Common myeloid progenitor, CD34-positive (primary cell): ENCODE results near the gene CBLN4.

Experiments used
- CTCF ChIA-PET: fragments of 350-600 bp; sonication (Branson Sonifier 250); formaldehyde crosslinking; loops from one replicate; lab custom pipeline; 2021; ENCODE audit warnings: antibody characterized with exemption; lab: Charles Lee
- POLR2A ChIA-PET: fragments of 350-600 bp; sonication (Branson Sonifier 250); formaldehyde crosslinking; loops from one replicate; lab custom pipeline; 2021; ENCODE audit warnings: antibody characterized with exemption; lab: Charles Lee
- DNase-seq, 3 donors: peaks; one replicate each; pipeline versions ENCODE4 v3.0.0 to v3.0.0-alpha.2; 2013
- H3K27ac ChIP-seq, 2 experiments: 1 replicate in 1 of 2; 2 replicates in 1 of 2; pipeline ENCODE4 v1.7.0; 2013; ENCODE audit warnings: inconsistent platforms in 2 of 2, low read length in 2 of 2, mild to moderate bottlenecking in 2 of 2, low read depth in 1 of 2, moderate library complexity in 1 of 2; ENCODE audit not compliant: severe bottlenecking in 2 of 2, insufficient read depth in 1 of 2, poor library complexity in 1 of 2
- H3K27me3 ChIP-seq, 5 experiments: replicated peaks in 2 of 5; 1 replicate in 3 of 5; 2 replicates in 2 of 5; pipeline versions ENCODE4 v1.6.1 to v1.7.0; 2013; ENCODE audit warnings: low read length in 4 of 5, mild to moderate bottlenecking in 2 of 5, moderate library complexity in 2 of 5, inconsistent platforms in 1 of 5; ENCODE audit not compliant: insufficient read depth in 5 of 5, control insufficient read depth in 4 of 5
- H3K36me3 ChIP-seq, 4 experiments: 1 replicate in 2 of 4; 2 replicates in 2 of 4; pipeline versions ENCODE4 v1.6.1 to v1.7.0; 2013; ENCODE audit warnings: low read length in 3 of 4, control low read depth in 1 of 4, mild to moderate bottlenecking in 1 of 4; ENCODE audit not compliant: control insufficient read depth in 4 of 4, insufficient read depth in 4 of 4
- H3K4me1 ChIP-seq, 4 experiments: 1 replicate in 3 of 4; 2 replicates in 1 of 4; pipeline versions ENCODE4 v1.6.1 to v1.7.1; 2013; ENCODE audit warnings: low read length in 3 of 4, mild to moderate bottlenecking in 3 of 4, control low read depth in 1 of 4, inconsistent platforms in 1 of 4, moderate library complexity in 1 of 4; ENCODE audit not compliant: control insufficient read depth in 4 of 4, insufficient read depth in 4 of 4; ENCODE audit errors: control extremely low read depth in 1 of 4
- H3K4me3 ChIP-seq, 7 experiments: 1 replicate in 4 of 7; 2 replicates in 3 of 7; pipeline versions ENCODE4 v1.5.1 to v1.7.0; 2013; ENCODE audit warnings: mild to moderate bottlenecking in 7 of 7, low read length in 6 of 7, moderate library complexity in 6 of 7, inconsistent platforms in 2 of 7, low read depth in 2 of 7, control low read depth in 1 of 7; ENCODE audit not compliant: insufficient read depth in 4 of 7, control insufficient read depth in 1 of 7; ENCODE audit errors: extremely low read depth in 1 of 7
- H3K9me3 ChIP-seq, 5 experiments: 1 replicate in 4 of 5; 2 replicates in 1 of 5; pipeline versions ENCODE4 v1.6.1 to v1.7.1; 2013; ENCODE audit warnings: low read length in 4 of 5, mild to moderate bottlenecking in 2 of 5, inconsistent platforms in 1 of 5, low read depth in 1 of 5, moderate library complexity in 1 of 5; ENCODE audit not compliant: control insufficient read depth in 4 of 5, insufficient read depth in 2 of 5; ENCODE audit errors: control extremely low read depth in 1 of 5
- WGBS: methylation state at CpG from one replicate; pipeline ENCODE4 v1.1.5; 2013; ENCODE audit not compliant: insufficient coverage; 5-methylcytosine and 5-hydroxymethylcytosine counted together

Gene CBLN4

DNA sequence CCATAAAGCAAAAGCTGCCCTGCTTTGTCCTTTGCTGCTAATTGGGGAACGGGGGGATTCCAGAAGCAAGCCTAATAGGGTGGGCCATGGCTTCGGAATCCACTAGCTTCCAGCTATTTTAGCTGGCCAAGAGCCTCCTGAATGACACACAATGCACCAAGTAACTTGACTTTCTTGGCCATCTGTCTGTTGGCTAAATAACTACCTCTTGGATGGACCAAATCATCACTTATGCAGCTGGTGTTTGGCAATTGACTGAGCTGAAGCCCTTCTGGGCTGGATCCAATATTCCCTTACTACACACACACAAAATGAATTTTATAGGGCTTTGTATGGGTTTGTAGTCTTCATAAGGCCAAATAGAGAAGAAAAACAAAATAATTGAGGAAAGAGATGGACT is 8.8 kb upstream of the CBLN4 start:
- CTCF ChIA-PET = interaction anchor here (0.5 kb wide), 1 partner anchor 46 kb away, joined by 4 read pairs; no protein-coding TSS in a partner anchor
- Histone ChIP-seq H3K4me3 (no peak overlapping the region), H3K4me1 (no peaks in the 10 kb centered on the region), H3K27ac (no peak overlapping the region), H3K9me3 (no peaks in the 10 kb centered on the region), H3K27me3 (no peaks in the 10 kb centered on the region), H3K36me3 (no peaks in the 10 kb centered on the region)
- POLR2A ChIA-PET = no interaction called here
- WGBS = 94% methylated on average over 2 of the region's 2 CpGs
- no peak for DNase-seq

DNA sequence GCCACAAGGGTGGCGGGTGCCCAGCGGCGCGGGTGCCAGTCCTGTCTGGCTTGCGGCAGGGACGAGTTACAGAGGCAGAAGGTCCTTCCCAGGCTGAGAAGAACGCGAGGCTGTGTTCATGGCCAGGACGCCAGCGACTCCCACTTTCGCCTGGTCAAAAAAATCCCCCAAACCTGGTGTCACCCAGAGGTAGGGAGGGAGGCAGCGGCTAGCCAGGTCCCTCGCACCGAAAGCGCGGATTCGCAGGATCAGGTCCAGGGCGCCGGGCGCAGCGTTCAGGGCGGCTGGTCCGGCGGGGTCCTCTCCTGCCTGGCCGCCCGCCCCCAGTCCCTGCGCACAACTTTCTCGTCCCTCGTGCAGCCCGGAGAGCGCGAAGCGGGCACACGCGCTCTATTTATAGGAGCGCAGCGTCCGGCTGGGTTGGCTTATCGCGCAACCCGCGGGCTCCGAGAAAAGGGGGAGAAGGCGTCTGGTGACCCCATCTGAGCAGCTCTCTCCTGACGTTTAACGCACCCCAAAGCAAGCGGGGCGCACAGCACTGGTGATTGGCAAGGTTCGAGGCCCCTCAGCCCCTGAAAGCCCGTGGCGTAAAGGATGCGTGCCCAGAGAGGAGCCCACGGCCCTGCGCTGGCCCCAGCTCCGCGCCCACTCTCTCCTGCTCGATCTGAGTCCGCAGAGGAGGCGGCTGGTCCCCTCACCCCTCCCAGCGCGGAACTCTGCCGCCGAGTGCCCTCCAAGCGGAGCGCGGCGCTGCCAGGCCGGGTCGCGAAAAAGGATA is 519 bp downstream of the CBLN4 start:
- H3K27ac ChIP-seq = no peak overlapping the region
- ChIA-PET POLR2A (no interaction called here), CTCF (no interaction called here)
- H3K4me3 ChIP-seq = no peak overlapping the region
- peaks cover 0 to 5% (median 0%) of the 10 kb centered on the region in 5 experiments for H3K9me3 ChIP-seq
- peaks cover 12 to 69% (median 26%) of the 10 kb centered on the region in 5 experiments for H3K27me3 ChIP-seq
- no peak for DNase-seq
- H3K36me3 ChIP-seq = no peaks in the 10 kb centered on the region
- WGBS = 7% methylated on average over 64 of the region's 70 CpGs
- no peaks in the 10 kb centered on the region for H3K4me1 ChIP-seq

DNA sequence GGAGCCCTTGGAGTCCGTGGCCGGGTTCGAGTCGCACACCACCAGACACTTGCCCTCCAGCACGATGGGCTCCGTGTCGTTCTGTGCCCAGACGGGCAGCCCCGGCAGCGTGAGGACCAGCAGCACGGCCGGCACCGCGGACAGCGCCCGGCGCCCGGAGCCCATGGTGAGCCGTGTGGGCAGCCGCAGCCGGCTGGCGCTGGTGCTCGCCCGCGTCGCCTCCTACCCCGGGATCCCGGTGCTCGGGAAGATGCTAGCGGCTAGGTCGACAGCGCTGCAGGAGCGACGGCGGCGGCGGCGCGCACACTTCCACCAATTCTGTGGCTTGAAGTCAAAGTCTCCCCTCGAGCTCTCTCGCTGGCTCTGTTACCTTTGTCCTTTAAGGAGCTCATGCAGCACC is 1.3 kb downstream of the CBLN4 start:
- Histone ChIP-seq H3K27me3 (peaks cover 12 to 69% (median 26%) of the 10 kb centered on the region in 5 experiments), H3K4me1 (no peaks in the 10 kb centered on the region), H3K9me3 (peaks cover 0 to 5% (median 0%) of the 10 kb centered on the region in 5 experiments), H3K4me3 (no peak overlapping the region), H3K27ac (no peak overlapping the region), H3K36me3 (no peaks in the 10 kb centered on the region)
- no peak for DNase-seq
- ChIA-PET CTCF (no interaction called here), POLR2A (no interaction called here)
- 2% methylated on average over 25 of the region's 41 CpGs for WGBS

DNA sequence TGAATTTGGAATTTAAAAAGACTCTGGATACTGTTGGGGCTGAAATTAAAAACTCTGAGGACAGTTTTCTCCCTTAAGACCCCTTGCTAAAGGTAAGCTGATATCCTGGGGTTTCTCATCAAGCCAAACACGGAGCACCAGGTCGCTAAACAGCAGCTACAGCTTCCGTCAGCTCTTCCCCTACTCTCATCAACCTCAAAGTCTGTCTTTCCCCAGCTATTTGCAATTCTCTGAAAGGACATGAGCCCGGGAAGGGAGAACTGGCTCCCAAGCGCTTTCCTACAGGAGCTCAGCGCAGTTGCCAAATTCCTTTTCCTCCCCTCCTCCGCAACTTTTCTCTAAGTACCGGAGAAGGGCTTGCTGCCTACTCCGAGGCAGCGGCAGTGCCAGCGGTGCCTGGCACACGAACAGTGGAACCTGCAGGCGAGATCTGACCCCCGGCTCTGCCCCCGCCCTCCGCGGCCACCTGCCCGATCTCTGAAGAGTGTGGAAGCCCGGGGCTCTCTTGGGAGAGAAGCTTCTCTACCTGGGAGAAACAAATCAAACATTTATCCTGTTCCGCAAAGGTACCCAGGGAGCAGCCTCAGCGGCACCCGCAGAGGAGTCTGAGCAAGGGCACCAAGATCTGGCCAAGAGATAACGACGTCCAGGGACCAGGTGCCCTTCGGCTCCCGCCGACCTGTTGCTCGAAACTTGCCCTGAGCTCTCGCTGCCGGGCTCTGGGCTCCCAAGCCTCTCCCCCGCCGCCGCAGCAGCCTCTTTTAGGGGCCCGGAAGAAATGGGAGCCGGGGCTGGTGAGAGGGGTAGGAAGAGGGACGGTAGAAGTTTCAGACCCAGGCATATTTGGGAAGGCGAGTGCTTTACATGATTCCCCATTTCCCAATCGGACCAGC is 2.2 kb downstream of the CBLN4 start:
- no peak for DNase-seq
- 6% methylated on average over 24 of the region's 38 CpGs for WGBS
- Histone ChIP-seq H3K9me3 (peaks cover 0 to 5% (median 0%) of the 10 kb centered on the region in 5 experiments), H3K36me3 (no peaks in the 10 kb centered on the region), H3K4me3 (no peak overlapping the region), H3K4me1 (no peaks in the 10 kb centered on the region), H3K27me3 (peaks cover 12 to 69% (median 26%) of the 10 kb centered on the region in 5 experiments), H3K27ac (no peak overlapping the region)
- POLR2A ChIA-PET = no interaction called here
- CTCF ChIA-PET = no interaction called here

DNA sequence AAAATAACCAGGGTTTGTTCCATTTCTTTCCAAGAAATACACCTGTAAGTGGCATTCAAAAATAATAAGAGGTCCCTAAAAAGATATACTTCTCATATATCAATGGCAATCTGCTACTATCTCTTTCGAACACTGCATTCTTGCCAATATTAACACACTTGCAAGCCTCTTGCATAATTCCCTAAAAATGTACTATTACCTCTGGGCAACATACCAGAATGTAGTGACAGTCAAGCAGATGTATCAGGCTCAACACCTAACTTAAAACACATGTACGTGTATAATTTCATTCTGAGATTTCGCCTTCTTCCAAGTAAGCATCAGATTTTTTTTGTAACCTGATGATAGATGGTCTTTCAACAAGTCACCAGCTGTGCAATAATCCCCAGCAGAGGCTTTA is 3.4 kb downstream of the CBLN4 start:
- Histone ChIP-seq H3K4me3 (no peak overlapping the region), H3K36me3 (no peaks in the 10 kb centered on the region), H3K27ac (no peak overlapping the region), H3K9me3 (peaks cover 0 to 5% (median 0%) of the 10 kb centered on the region in 5 experiments), H3K27me3 (peaks cover 12 to 59% (median 26%) of the 10 kb centered on the region in 5 experiments), H3K4me1 (no peaks in the 10 kb centered on the region)
- 77% methylated on average over 3 of the region's 3 CpGs for WGBS
- no peak for DNase-seq
- ChIA-PET POLR2A (no interaction called here), CTCF (no interaction called here)

GRCh38 chr20:56001106-56001785 is 4.1 kb downstream of the CBLN4 start:
- DNase-seq = no peak
- Histone ChIP-seq H3K36me3 (no peaks in the 10 kb centered on the region), H3K4me3 (no peak overlapping the region), H3K27me3 (peaks cover 12 to 53% (median 26%) of the 10 kb centered on the region in 5 experiments), H3K9me3 (peaks cover 0 to under 1% (median 0%) of the 10 kb centered on the region in 5 experiments), H3K4me1 (no peaks in the 10 kb centered on the region), H3K27ac (no peak overlapping the region)
- ChIA-PET POLR2A (no interaction called here), CTCF (no interaction called here)
- 83% methylated on average over 4 of the region's 5 CpGs for WGBS
